ENCODE measurements around the gene ZNF816.
"Not testable (repeated sequence)": the region's sequence is repeated elsewhere in the genome, so short reads cannot be mapped to it uniquely, and the experiment has no call there.

Gene ZNF816

DNA sequence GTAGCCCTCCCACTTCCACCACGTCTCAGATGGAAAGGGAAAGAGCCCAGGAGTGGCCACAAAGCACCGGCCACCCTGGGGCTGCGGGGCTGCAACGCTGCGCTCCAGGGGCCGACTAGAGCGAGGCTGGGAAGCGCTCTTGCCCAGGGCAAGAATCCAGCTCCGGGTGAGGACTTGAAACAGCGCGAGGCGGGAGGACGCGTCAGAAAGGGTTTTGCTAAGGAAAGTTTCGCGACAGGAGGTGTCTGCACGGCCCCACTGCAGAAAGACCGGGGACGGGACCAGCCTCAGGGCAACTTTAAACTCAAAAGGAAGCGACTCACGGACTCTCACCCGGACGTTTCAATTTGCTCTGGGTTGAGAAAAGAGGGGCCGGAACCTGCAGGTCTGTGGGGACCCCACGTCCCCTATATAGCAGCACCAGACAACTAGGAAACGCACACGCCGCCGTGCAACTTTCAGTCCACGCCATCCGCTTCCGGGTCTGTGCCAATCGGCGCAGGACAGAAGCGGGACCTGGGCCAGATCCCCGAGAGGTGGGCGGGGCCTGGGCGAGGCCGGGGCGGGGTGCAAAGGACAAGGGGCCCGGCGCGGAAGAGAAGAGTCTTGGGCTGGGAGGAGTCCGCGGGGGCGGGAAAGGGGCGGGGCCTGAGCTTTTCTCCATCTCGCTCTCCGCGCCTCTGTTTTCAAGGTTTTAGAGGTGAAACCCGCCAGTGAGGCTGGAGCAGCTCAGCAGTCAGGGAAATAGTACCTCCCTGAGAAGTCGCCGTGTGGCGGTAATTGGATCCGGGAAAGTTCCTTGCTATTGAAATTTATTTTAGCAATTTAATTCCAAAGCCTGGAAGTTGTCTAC lies at the start of gene ZNF816:
Gene ZNF816 (minus strand): TSS at position 488 of the 853 bp plus-strand sequence. CDS start 6,792 bp downstream, outside the sequence.
- peak; percentile 85 for DNase-seq (ENCODE audit: low spot score)

DNA sequence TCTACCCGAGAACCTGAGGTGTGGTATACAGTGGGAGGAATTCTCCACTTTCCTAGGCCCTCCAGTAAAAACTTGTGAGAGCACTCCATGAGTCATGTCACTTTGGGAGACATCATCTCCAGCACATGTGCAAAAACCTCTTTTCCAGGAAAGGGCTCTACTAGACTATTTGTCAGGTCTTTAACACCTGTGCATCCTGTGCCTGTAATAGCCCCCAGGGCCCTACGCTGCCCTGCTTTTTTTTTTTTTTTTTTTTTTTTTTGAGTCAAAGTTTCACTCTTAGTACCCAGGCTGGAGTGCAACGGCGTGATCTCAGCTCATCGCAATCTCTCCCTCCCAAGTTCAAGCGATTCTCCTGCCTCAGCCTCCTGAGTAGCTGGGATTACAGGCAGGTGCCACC lies 49.3 kb upstream of the ZNF816 start:
- DNase-seq (ENCODE audit: low spot score), result no peak

DNA sequence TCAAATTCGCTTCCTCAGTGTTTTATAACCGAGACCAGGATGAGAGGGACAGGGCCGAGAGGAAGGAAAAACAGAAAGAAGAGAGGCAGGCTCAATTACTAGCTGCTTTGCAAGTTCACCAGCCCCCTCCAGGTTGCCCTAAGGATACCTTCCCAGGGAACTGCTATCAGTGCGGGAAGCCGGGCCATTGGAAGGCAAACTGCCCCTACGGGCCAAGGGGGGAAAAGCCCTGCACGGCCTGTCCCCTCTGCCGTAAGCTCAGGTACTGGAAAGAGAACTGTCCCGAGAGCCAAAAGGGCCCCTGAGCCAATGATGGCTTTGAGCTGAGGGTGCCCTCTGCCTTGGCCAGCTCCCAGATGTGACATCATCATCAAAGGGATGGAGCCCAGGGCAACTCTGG lies 47.8 kb upstream of the ZNF816 start:
- no peak for DNase-seq (ENCODE audit: low spot score)

DNA sequence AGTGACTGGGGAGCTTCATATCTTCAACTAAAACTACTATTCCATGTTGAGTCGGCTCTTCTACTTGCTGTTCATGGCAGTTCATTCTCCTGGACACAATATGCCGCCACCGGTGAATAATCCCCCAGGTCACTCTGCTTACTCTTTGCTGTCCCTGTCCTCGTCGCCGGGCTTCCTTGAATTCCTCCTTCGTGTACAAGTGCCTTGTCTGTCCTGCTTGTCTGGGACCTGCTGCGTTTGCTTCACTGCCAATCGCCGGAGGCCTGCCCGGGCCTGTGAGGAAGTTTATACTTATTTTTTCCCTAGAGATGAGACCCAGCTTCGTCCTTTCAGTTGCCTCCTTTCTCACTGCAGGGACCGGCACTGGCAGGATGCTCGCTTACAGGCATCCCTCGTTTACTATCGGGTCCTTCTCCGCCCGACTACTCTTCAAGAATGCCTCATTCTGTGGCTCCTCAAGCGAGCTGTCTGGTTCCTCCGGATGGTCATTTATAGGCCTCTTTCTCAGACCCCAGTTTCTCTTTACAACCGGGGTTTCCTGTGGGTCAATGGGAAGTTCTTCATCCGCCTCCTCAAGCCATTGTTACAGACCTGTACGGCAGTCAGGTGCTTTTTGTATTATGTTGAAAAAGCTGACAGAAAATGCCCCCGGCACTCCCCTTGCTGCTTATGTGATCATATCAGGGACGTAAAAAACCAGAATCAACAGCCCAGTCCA lies 45.5 kb upstream of the ZNF816 start:
- no peak for DNase-seq (ENCODE audit: low spot score)

DNA sequence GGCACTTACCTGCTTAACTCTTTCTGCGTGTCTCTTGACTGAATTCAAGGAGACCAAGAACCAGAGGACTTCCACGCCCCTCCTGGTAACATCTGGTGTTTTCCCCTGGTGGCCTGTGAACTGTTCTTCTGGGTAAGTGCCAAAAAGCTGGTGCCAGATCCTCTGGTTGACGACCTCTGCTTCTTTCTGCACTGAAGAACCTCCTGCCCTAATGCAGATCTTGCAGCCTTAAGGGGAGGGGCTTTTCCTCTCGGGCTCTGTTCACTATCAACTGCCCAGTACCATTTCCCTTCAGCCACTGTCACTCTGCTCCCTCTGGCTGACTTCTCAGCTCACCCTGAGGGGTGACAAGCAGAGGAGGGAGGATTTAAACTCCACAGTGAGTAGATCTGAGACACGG lies 44.9 kb upstream of the ZNF816 start:
- DNase-seq (ENCODE audit: low spot score), result no peak

DNA sequence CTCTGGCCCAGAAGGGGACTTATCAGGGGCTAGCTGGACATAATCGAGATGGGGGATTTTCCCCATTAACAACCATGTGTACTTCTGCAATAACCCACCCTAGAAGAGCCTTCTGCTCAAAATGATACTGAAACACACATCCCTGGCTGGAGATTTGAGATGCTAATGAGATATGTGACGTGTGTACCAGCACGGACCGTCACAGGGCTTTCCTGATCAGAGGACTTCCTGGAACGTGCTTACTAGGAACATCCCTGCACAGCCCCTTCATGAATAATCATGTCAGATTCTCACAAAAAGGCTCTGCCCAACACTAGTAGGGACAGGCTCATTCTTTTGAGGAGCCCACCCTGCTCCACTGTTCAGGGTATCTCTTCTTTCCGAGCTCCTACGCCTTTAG lies 44.5 kb upstream of the ZNF816 start:
- no peak for DNase-seq (ENCODE audit: low spot score)

DNA sequence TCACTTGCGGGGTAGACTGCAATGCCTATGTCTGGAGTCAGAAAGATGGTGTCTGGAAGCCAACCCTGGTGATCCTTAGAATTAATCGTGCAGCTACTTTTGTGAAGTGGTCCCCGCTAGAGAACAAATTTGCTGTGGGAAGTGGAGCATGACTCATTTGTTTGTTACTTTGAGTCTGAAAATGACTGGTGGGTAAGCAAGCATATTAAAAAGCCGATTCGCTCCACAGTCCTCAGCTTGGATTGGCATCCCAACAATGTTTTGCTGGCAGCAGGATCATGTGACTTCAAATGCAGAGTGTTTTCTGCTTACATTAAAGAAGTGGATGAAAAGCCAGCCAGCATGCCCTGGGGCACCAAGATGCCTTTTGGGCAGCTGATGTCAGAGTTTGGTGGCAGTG lies 41.6 kb upstream of the ZNF816 start:
- no peak for DNase-seq (ENCODE audit: low spot score)

DNA sequence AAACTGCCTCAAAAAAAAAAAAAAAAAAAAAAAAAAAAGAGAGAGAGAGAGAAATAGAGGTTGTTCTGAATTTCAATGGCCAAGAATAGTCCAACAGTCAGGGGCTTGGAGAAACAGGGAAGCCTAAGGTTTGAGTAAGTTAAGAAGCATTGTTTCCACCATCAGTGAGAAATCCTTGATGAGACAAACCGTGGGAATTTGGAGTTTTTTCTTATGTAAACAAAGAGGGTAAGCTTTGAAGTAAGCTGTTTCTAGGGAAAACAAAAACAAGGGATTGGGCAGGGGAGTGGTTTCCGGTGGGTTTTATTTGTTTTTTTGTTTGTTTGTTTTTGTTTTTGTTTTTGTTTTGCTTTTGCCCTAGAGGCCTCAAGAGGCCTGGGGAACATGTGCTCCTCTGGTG lies 39.8 kb upstream of the ZNF816 start:
- DNase-seq (ENCODE audit: low spot score), result no peak

DNA sequence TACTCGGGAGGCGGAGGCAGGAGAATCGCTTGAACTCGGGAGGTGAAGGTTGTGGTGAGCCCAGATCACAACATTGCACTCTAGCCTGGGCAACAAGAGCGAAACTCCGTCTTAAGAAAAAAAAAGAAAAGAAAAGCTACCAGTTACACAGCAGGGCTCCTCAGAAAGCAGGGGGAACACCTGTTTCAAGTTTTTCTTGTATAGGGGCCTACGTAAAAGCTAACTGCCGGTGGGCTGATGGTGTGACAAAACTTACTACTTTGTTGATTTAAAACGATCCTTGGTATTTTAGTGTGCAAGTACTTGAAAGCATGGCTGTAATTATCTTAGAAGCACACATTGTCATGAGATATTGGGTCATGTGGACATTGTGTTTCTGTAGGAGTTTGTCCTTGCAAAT lies 35.3 kb upstream of the ZNF816 start:
- DNase-seq (ENCODE audit: low spot score), result no peak

DNA sequence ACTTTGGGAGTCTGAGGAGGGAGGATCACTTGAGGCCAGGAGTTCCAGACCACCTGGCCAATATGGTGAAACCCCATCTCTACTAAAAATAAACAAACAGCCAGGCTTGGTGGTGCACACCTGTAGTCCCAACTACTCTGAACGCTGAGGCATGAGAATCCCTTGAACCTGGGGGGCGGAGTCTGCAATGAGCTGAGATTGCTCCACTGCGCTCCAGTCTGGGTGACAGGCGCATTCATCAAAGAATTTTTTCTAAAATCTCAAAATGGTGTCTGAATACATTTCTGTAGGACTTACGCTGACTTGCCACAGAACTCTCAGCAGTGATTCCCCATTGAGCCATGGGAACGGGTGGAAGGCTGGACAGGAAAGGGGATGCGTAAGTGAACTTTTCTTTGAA lies 33.0 kb upstream of the ZNF816 start:
- DNase-seq (ENCODE audit: low spot score), result no peak

DNA sequence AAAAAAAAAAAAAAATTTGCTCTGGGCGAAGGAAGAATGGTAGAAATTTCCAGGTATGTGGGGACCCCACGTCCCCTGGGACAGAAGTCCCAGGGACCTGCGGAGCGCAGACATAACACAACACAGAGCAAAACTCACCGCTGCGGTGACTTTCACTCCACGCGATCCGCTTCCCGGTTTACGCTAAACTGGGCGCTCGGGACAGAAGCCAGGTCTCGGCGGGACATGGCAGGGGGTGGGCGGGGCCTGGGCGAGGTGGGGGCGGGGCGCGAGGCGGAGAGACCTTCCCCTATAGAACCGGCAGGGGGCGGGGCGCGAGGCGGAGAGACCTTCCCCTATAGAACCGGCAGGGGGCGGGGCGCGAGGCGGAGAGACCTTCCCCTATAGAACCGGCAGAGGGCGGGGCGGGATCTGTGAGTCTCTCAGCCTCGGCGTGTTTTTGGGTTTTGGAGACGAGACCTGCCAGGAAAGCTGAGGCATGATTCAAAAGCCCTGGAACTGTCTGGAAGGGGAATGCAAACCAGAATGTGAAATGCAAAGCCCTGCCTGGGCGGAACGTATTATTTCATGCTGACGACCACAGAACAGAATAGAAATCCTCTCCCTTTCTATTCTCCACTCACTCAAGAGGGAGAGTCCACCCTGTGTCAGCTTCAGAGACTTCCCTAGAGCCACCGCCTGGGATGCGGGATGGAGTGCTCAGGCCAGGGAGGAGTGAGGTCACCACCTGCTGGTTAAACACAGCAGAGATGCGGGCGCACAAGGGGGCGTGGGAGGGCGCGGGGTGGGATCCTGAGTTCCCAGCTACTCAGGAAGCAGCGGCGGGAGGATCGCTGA lies 30.9 kb upstream of the ZNF816 start:
- DNase-seq (ENCODE audit: low spot score), result peak; percentile 41

DNA sequence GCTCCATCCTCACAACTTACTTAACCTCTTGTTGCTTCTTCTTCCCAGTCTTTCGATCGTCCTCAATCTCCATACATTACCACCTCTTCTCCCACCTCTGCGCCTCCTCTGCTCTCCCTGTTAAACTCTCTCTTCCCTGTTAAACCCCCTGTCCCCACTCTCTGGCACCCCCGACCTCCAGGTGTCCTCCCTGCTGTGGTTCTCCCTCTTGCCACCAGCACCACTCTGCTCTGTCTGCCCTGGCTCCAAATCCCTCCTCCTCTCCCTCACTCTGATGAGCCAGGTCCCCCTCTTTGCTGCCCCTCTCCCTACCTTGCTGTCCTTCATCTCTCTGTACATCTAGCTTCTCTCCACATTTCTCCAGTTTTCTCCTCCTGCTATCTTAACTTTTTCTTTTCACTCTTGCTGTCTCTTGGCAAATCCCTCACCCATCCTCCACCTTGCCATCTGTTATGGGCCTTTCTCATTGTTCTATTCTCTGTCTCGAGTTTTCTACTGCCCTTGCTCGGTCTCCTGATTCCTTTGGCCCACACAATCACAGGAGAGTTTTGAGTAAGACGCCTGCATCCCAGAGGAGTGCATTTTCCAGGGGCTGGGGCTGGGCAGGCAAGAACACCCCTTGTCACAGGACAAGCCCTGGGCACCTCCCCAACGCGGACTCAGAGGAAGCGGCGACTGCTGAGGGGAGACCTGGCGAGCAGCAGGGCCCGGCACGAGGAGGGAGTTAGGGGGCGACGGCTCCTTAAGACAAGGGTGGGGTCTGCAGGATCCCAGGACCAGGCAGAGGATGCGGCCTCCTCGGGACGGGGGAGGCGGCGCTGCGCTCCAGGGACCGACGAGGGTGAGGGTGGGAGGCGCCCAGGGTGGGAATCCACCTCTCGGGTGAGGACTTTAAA lies 29.7 kb upstream of the ZNF816 start:
- DNase-seq (ENCODE audit: low spot score), result no peak

DNA sequence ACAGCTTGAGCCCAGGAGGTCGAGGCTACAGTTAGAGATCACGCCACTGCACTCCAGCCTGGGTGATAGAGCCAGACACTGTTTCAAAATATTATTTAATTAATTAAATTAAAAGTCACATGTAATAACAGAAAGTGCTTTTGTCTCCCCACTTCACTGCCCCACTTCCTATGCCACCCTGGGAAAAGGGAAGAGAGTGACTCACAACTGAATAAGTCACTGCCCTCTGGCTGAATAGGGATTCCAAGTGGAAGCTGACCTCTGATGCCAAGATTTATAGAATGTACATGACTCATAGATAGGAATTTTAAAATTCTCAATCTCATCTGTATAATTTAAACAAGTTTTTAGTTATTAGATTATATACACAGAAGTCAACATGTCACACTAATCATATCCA lies 28.8 kb upstream of the ZNF816 start:
- DNase-seq (ENCODE audit: low spot score), result no peak

DNA sequence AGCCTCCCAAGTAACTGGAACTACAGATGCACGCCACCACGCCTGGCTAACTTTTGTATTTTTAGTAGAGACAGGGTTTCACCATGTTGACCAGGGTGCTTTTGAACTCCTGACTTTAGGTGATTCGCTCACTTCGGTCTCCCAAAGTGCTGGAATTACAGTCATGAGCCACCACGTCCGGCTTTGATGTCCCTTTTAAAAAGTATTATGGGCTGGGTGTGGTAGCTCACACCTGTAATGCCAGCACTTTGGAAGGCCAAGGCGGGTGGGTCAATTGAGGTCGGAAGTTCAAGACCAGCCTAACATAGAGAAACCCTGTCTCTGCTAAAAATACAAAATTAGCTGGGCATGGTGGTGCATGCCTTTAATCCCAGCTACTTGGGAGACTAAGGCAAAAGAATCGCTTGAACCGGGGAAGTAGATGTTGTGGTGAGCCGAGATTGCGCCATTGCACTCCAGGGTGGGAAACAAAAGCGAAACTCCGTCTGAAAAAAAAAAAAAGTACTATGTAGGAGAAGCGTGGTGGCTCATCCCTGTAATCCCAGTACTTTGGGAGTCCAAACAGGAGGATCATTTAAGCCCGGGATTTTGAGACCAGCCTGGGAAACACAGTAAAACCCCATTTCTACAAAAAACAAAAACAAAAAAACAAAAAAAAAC lies 28.2 kb upstream of the ZNF816 start:
- no peak for DNase-seq (ENCODE audit: low spot score)

DNA sequence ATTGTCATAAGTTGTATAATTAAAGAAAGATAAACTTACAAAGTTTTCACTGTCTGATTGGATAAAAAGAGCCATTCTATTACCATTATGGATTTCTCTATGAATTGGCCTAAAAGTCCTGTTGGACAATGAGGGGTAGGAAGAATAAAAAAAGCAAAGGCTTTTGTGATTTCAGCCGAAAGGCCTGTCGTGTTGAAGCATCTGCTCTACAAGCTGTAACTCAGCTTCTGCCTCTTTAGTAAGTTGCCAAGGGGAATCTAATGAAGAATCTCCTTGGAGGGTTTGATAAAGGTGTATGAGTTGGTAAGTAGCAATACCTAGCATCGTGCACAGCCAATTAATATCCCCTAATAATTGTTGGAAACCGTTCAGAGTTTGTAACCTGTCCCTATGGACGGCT lies 25.8 kb upstream of the ZNF816 start:
- no peak for DNase-seq (ENCODE audit: low spot score)

DNA sequence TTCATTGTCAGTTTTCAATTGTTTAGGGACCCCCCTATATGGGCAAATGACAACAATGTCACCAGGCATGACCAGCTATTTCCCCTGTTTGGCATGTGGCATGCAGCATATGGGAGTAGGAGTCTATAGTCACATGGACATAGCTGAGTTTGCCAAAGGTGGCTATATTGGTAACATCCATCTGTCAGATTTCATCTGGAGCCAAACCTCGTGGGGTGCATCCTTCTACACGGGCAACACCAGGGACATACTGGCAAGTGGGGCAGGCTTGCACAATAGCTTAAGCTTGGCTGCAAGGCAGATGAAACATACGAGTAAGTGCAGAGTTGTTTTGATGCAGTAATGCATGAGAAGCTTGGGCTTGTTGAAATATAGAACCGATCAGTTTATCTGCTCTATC lies 24.5 kb upstream of the ZNF816 start:
- no peak for DNase-seq (ENCODE audit: low spot score)

DNA sequence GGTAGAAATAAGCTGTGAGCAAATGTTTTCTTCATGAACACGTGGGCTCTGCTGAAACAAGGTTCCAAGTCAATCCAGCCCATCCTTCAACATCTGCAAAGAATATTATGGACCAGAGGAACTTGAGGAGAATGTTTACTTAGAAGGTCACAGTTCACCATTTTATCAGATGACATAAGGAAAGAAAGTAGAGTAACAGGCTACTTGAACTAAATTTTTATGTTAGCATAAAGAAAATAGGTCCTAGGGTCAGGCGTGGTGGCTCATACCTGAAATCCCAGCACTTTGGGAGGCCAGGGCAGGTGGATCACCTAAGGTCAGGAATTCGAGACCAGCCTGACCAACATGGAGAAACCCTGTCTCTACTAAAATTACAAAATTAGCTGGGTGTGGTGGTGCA lies 20.5 kb upstream of the ZNF816 start:
- not testable (repeated sequence) for DNase-seq (ENCODE audit: low spot score)

DNA sequence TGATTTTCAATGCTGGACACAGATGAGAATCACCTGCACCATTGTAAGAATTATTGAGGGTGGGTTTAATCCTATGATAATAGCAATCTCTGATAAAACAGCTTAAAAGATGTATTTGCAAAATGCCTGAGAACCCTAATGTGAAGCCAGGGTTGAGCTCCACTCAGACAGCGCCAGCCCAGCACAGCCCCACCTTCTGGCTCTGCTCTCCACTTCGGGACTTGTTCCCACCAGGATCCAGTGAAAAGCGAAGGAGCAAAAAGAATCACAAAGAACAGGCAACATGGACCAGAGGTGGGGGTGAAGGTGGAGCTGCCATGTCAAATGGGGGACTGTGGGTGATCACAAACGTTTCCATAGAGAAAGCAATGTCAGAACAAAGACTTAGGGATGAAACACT lies 18.6 kb upstream of the ZNF816 start:
- DNase-seq (ENCODE audit: low spot score), result no peak

DNA sequence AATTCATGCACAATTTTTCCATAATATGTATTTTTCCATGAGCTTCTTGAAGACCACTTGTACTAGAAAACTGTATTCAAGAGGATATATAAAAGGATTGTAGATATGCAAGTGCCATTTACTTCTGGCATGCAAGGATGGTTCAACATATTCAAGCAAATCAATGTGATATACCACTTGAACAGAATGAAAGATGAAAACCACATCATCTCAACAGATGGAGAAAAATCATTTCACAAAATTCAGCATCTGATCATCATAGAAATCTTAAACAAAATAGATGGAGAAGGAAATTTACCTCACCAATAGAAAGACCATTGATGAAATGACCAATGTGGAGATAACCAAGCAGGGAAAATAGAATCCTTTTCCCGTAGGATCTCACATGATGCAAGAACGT lies 5.1 kb upstream of the ZNF816 start:
- DNase-seq (ENCODE audit: low spot score), result no peak

DNA sequence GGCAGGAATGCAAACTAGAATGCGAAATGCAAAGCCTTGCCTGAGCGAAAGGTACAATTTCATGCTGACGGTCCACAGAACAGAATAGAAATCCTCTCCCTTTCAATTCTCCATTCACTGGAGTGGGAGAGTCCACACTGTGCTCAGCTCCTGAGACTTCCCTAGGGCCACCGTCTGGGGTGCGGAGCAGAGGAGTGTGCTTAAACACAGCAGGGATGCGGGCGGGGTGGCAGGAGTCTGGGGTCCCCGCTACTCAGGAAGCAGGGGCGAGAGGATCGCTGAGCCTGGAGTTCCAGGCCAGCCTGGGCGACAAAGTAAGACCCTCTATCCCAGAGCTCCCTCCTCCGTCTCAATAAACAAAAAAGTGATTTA lies 552 bp upstream of the ZNF816 start:
- peak; percentile 15 for DNase-seq (ENCODE audit: low spot score)

DNA sequence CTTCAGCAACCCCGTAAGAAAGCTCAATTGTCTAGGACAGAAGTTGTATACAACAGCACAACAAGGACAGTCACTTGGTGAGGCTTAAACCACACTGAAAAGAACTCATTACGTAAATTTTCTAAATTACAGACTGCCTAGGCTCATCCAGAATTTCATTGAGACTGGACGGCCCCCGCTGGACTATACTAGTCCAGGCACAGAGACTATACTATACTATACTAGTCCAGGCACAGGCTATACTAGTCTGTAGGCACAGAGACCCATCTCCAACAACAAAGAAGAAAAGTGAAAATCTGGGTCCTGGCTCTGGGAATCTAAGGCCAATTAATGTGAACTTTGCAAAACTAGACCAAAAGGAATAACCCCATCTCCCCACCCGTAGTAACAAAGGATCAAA lies 700 bp downstream of the ZNF816 start:
- DNase-seq (ENCODE audit: low spot score), result no peak

Measured in globus pallidus (tissue), 1 donor.